ENCODE results near the gene OSTN.

DNA sequence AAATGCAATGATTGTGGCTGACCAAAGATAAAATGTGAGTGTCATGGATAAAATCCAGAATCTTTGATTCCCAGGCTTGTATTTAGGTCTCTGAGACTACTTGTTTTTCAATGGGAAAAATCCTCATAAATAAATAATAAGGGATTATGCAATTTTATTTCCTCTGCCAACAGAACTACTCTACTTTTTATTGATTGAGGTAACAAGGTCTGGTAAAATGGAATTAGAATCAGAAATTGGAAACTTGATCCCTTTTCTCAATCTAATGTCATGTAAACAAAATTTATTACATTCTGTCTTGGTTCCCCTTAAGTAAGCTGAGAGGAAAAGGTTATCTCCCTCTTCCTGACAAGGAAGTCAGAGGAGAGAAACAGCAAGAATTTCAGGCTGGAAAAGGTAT lies 81.8 kb downstream of the OSTN start:
- TF ChIP-seq, protein P1, sequence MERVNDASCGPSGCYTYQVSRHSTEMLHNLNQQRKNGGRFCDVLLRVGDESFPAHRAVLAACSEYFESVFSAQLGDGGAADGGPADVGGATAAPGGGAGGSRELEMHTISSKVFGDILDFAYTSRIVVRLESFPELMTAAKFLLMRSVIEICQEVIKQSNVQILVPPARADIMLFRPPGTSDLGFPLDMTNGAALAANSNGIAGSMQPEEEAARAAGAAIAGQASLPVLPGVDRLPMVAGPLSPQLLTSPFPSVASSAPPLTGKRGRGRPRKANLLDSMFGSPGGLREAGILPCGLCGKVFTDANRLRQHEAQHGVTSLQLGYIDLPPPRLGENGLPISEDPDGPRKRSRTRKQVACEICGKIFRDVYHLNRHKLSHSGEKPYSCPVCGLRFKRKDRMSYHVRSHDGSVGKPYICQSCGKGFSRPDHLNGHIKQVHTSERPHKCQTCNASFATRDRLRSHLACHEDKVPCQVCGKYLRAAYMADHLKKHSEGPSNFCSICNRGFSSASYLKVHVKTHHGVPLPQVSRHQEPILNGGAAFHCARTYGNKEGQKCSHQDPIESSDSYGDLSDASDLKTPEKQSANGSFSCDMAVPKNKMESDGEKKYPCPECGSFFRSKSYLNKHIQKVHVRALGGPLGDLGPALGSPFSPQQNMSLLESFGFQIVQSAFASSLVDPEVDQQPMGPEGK (CRISPR knock-in tag; IDR thresholded peaks at IDR 0.05; ENCODE audit: borderline replicate concordance): no peak
- TF ChIP-seq RARB (CRISPR knock-in tag; IDR thresholded peaks at IDR 0.05): no peak
- TF ChIP-seq CSDC2 (CRISPR knock-in tag; IDR thresholded peaks at IDR 0.05): no peak
- TF ChIP-seq SNAI2 (CRISPR knock-in tag; IDR thresholded peaks at IDR 0.05): no peak
- TF ChIP-seq ARNTL (CRISPR knock-in tag; IDR thresholded peaks at IDR 0.05; ENCODE audit: borderline replicate concordance, low read depth): no peak
- no peak for TF ChIP-seq BACH2 (CRISPR knock-in tag; IDR thresholded peaks at IDR 0.05; ENCODE audit: borderline replicate concordance)
- TF ChIP-seq ZFP3 (CRISPR knock-in tag; IDR thresholded peaks at IDR 0.05): no peak
- no peak for TF ChIP-seq ZC3H10 (CRISPR knock-in tag; IDR thresholded peaks at IDR 0.05)
- no peak for TF ChIP-seq ZFP30 (CRISPR knock-in tag; IDR thresholded peaks at IDR 0.05)
- TF ChIP-seq ESRRG (CRISPR knock-in tag; IDR thresholded peaks at IDR 0.05): no peak
- no peak for TF ChIP-seq ISL1 (CRISPR knock-in tag; IDR thresholded peaks at IDR 0.05)
- no peak for TF ChIP-seq ZNF70 (CRISPR knock-in tag; IDR thresholded peaks at IDR 0.05)

Measured in SK-N-SH treated with all-trans-retinoic acid at 6 μM for 48 hours (cell line).